B cell (primary cell): ENCODE measurements around the gene CYP2U1. TPM values are rescaled to one million over a fixed set of nuclear protein-coding genes. Genes with fewer than 3 reads are reported as not detected.

Experiments used
- ATAC-seq: fragments of 200-7000 bp; cut with Tn5 transposase; one replicate; pipeline ENCODE4 v1.10.0; 2021; ENCODE audit warnings: low read depth, mild to moderate bottlenecking, moderate number of reproducible peaks, moderate library complexity
- CTCF ChIA-PET: fragments of 350-600 bp; sonication (Branson Sonifier 250); formaldehyde crosslinking; loops from one replicate; lab custom pipeline; 2021; ENCODE audit warnings: antibody characterized with exemption, inconsistent platforms; lab: Charles Lee
- POLR2A ChIA-PET: fragments of 350-600 bp; sonication (Branson Sonifier 250); formaldehyde crosslinking; loops from one replicate; lab custom pipeline; 2021; ENCODE audit warnings: antibody characterized with exemption; lab: Charles Lee
- DNase-seq: peaks from one replicate; pipeline ENCODE4 v3.0.0; 2013
- H2AFZ ChIP-seq: 2 replicates; pipeline ENCODE4 v1.6.1; 2012; ENCODE audit warnings: mild to moderate bottlenecking, low read depth, low read length; ENCODE audit not compliant: insufficient read depth, poor library complexity, severe bottlenecking
- H3K27ac ChIP-seq, 2 donors: 1 replicate in 1 of 2; 2 replicates in 1 of 2; pipeline ENCODE4 v1.5.1; 2012 to 2013; ENCODE audit warnings: low read length in 2 of 2, mild to moderate bottlenecking in 2 of 2, moderate library complexity in 1 of 2
- H3K27me3 ChIP-seq, 4 experiments: fragments of 200-600 bp in 1 of 4; sonication (generic) in 1 of 4; replicated peaks in 1 of 4; 1 replicate in 2 of 4; 2 replicates in 2 of 4; pipeline versions ENCODE4 v1.6.1 to v1.7.0; 2013 to 2016; ENCODE audit warnings: low read length in 3 of 4, mild to moderate bottlenecking in 2 of 4, mixed read lengths in 1 of 4, moderate library complexity in 1 of 4; ENCODE audit not compliant: insufficient read depth in 4 of 4, control insufficient read depth in 3 of 4; ENCODE audit errors: control extremely low read depth in 1 of 4
- H3K36me3 ChIP-seq, 2 experiments: replicated peaks in 1 of 2; 1 replicate in 1 of 2; 2 replicates in 1 of 2; pipeline versions ENCODE4 v1.6.1 to v1.7.1; 2013; ENCODE audit warnings: low read length in 1 of 2; ENCODE audit not compliant: insufficient read depth in 2 of 2, control insufficient read depth in 1 of 2; ENCODE audit errors: control extremely low read depth in 1 of 2, extremely low read depth in 1 of 2
- H3K4me1 ChIP-seq, 2 donors: fragments of 200-600 bp in 1 of 2; sonication (generic) in 1 of 2; 1 replicate in 1 of 2; 2 replicates in 1 of 2; pipeline versions ENCODE4 v1.5.1 to v1.6.1; 2013 to 2017; ENCODE audit warnings: low read length in 2 of 2; ENCODE audit not compliant: control insufficient read depth in 2 of 2, insufficient read depth in 2 of 2
- H3K4me2 ChIP-seq: replicated peaks from 2 replicates; pipeline ENCODE3; 2012; ENCODE audit warnings: mild to moderate bottlenecking, low read depth, low read length; ENCODE audit not compliant: poor library complexity, severe bottlenecking
- H3K4me3 ChIP-seq, 5 experiments: fragments of 200-600 bp in 1 of 5; sonication (generic) in 1 of 5; 1 replicate in 3 of 5; 2 replicates in 2 of 5; pipeline versions ENCODE4 v1.5.1 to v1.7.0; 2011 to 2016; ENCODE audit warnings: low read length in 4 of 5, mild to moderate bottlenecking in 4 of 5, low read depth in 2 of 5, control low read depth in 1 of 5, moderate library complexity in 1 of 5; ENCODE audit not compliant: insufficient read depth in 1 of 5; ENCODE audit errors: control extremely low read depth in 1 of 5, extremely low read depth in 1 of 5
- H3K79me2 ChIP-seq: fragments of 200-600 bp; sonication (generic); one replicate; pipeline ENCODE4 v1.6.0; 2016; ENCODE audit warnings: low read length; ENCODE audit not compliant: control insufficient read depth, insufficient read depth
- H3K9ac ChIP-seq: fragments of 200-600 bp; sonication (generic); 2 replicates; pipeline ENCODE4 v1.6.1; 2017; ENCODE audit warnings: mild to moderate bottlenecking, low read length, moderate library complexity
- H3K9me3 ChIP-seq, 3 donors: one replicate each; pipeline versions ENCODE4 v1.6.1 to v1.7.1; 2013; ENCODE audit warnings: low read length in 2 of 3; ENCODE audit not compliant: control insufficient read depth in 2 of 3, insufficient read depth in 1 of 3; ENCODE audit errors: control extremely low read depth in 1 of 3
- H4K20me1 ChIP-seq: 2 replicates; pipeline ENCODE4 v1.6.0; 2012; ENCODE audit warnings: mild to moderate bottlenecking, low read length; ENCODE audit not compliant: insufficient read depth, control insufficient read depth, poor library complexity, severe bottlenecking
- H3K27ac Mint-ChIP-seq: one replicate; pipeline ENCODE4 v1.8.0; 2021; ENCODE audit warnings: mixed read lengths
- H3K27me3 Mint-ChIP-seq: one replicate; pipeline ENCODE4 v1.8.0; 2021; ENCODE audit warnings: mixed read lengths
- H3K4me1 Mint-ChIP-seq: one replicate; pipeline ENCODE4 v1.8.0; 2021; ENCODE audit warnings: mixed read lengths
- H3K4me3 Mint-ChIP-seq: one replicate; pipeline ENCODE4 v1.8.0; 2021; ENCODE audit warnings: mixed read lengths
- H3K9me3 Mint-ChIP-seq: one replicate; pipeline ENCODE4 v1.8.0; 2022; ENCODE audit warnings: mixed read lengths; ENCODE audit not compliant: insufficient read depth
- CTCF ChIP-seq: fragments of 200-600 bp; IDR thresholded peaks from one replicate; pipeline ENCODE4 v1.8.0; 2022; ENCODE audit warnings: antibody characterized with exemption, mild to moderate bottlenecking
- EZH2 ChIP-seq: IDR thresholded peaks from 2 replicates; pipeline ENCODE4 v1.6.1; 2012; ENCODE audit warnings: borderline replicate concordance, low read depth, mild to moderate bottlenecking, moderate library complexity, low read length; ENCODE audit not compliant: insufficient read depth, poor library complexity, severe bottlenecking
- WGBS: methylation state at CpG from one replicate; pipeline ENCODE4 v1.1.5; 2013; ENCODE audit warnings: missing lambda C conversion rate; ENCODE audit not compliant: insufficient coverage; 5-methylcytosine and 5-hydroxymethylcytosine counted together
- intact Hi-C: fragments of 100-400 bp; cut with micrococcal nuclease; formaldehyde crosslinking; loops from one replicate; pipeline ENCODE4 v1.10.0; 2022
- polyA plus RNA-seq: library from polyadenylated mRNA; depleted of rRNA; stranded (reverse); fragments of >200 nt; gene quantifications from 2 replicates; pipeline ENCODE4 v1.2.3, GENCODE V29; 2012
- total RNA-seq, 2 donors: library from RNA; stranded (reverse); fragments of 120-200 nt in 1 of 2; gene quantifications; 1 replicate in 1 of 2; 2 replicates in 1 of 2; pipeline versions ENCODE4 v1.2.3 to v1.2.4, GENCODE V29; 2013 to 2022

Gene CYP2U1
- total and polyA plus RNA-seq, 2 donors (not counting 1 experiment from before 2014, with no cell fraction given), result 6.1 to 17.6 TPM

DNA sequence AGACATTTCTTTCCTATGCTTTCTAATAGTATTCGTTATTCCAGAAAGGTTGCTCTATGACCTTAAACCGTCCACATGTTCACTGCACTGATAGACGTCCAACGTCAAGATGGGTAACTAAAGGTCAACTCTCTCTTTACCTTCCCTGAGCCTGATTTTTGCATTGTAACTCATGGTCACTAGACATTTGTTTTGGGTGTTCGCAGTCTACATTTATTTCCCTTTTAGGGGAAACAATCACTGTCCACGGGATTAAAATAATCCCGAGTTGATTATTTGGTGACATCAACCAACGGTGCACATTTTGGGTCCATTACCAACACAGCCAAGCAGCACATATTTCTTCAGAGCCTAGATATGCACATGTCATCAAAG lies 57.8 kb downstream of the CYP2U1 start:
- peak overlapping the region; percentile 29 to 82 for H3K27ac ChIP-seq
- intact Hi-C loops, result loop anchor here (1.0 to 10.0 kb wide), 5 partner anchors 58 to 1674 kb away; partner anchors contain the start of genes AIMP1, CYP2U1, OSTC and PAPSS1
- H2AFZ ChIP-seq, result peak overlapping the region; percentile 87
- WGBS, result 5% methylated on average over 6 of the region's 8 CpGs
- Mint-ChIP-seq H3K4me3 (peak overlapping the region; percentile 81), H3K9me3 (no peaks in the 10 kb centered on the region), H3K27me3 (no peaks in the 10 kb centered on the region), H3K27ac (peak overlapping the region; percentile 82), H3K4me1 (peaks cover 42% of the 10 kb centered on the region)
- DNase-seq (no peak), ATAC-seq (no peak)
- peak overlapping the region; percentile 80 for H3K4me2 ChIP-seq
- H3K79me2 ChIP-seq, result peaks cover 44% of the 10 kb centered on the region
- ChIA-PET POLR2A (interaction anchor here (1.8 kb wide), 1 partner anchor 58 kb away, joined by 5 read pairs; the partner anchor contains the start of gene CYP2U1), CTCF (interaction anchor here (1.2 to 1.7 kb wide), 2 partner anchors 12 to 30 kb away, joined by 3 to 5 read pairs; no protein-coding TSS in a partner anchor)
- H3K4me1 ChIP-seq, result peaks cover 26 to 40% of the 10 kb centered on the region in 2 donors
- peak overlapping the region; percentile 43 to 87 (median 71) for H3K4me3 ChIP-seq
- H4K20me1 ChIP-seq, result no peaks in the 10 kb centered on the region
- H3K36me3 ChIP-seq, result no peaks in the 10 kb centered on the region
- H3K9ac ChIP-seq, result peak overlapping the region; percentile 75
- H3K9me3 ChIP-seq, result no peaks in the 10 kb centered on the region
- no peaks in the 10 kb centered on the region for H3K27me3 ChIP-seq
- TF ChIP-seq CTCF, result no peak
- no peak for TF ChIP-seq EZH2
